Measurements from ENCODE around the gene UGT2B15.

The UGT2B15 gene

DNA sequence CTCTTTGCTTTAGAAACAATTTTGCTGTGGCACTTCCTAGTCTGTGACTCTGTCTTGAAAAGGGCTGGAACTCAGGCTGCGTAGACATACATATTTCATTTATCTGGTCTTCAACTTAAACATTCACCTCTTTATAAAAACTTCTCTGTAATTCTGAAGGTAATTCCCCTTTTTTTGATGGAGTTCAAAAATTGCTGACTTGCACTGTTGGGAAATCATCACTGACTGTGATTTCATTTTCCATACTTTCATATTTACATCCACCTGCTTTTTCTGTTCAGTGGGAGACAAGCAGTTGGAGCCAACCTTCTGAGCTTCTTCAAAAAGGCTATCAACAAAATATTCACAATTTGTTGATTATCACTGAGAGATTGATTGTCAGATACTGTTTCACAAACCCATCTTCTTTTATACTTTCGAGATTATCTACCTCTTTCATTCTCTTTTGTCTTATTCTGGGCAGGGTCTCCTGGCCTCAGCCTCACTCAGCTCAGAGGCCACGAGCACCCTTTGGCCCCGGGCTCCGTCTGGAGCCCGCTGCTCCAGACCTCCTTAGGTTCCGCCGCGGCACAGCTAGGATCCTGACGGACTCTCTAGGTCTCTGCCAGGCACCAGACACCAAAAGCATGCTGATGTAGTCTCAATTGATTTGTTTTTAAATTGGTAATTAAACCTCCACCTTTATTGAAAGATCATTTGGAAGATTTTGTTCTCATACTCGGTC is 54.6 kb downstream of the UGT2B15 start:
- no peaks in the 10 kb centered on the region for H3K36me3 Mint-ChIP-seq (ENCODE audit: low read depth)
- H3K4me3 Mint-ChIP-seq, result no peak overlapping the region
- TF ChIP-seq, protein P1, sequence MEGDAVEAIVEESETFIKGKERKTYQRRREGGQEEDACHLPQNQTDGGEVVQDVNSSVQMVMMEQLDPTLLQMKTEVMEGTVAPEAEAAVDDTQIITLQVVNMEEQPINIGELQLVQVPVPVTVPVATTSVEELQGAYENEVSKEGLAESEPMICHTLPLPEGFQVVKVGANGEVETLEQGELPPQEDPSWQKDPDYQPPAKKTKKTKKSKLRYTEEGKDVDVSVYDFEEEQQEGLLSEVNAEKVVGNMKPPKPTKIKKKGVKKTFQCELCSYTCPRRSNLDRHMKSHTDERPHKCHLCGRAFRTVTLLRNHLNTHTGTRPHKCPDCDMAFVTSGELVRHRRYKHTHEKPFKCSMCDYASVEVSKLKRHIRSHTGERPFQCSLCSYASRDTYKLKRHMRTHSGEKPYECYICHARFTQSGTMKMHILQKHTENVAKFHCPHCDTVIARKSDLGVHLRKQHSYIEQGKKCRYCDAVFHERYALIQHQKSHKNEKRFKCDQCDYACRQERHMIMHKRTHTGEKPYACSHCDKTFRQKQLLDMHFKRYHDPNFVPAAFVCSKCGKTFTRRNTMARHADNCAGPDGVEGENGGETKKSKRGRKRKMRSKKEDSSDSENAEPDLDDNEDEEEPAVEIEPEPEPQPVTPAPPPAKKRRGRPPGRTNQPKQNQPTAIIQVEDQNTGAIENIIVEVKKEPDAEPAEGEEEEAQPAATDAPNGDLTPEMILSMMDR (IDR thresholded peaks at IDR 0.05), result no peak
- H3K9me3 Mint-ChIP-seq, result no peaks in the 10 kb centered on the region
- no peaks in the 10 kb centered on the region for H3K4me1 Mint-ChIP-seq
- no peak overlapping the region for H3K27ac Mint-ChIP-seq
- no peak for DNase-seq
- H3K27me3 Mint-ChIP-seq (ENCODE audit: low read depth, poor library complexity), result peaks cover 5% of the 10 kb centered on the region

DNA sequence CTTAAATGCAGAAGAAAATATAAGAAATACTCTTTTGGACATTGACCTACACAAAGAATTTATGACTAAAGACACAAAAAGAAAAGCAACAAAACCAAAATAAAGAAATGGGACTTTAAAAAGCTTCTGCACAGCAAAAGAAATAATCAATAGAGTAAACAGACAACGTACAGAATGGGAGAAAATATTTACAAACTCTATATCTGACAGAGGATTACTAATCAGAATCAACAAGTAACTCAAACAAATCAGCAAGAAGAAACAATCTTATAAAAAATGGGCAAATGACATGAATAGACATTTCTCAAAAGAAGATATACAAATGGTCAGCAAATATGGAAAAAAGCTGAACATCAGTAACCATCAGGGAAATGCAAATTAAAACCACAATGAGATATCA is 56.7 kb downstream of the UGT2B15 start:
- no peaks in the 10 kb centered on the region for H3K27me3 Mint-ChIP-seq (ENCODE audit: low read depth, poor library complexity)
- H3K9me3 Mint-ChIP-seq, result no peaks in the 10 kb centered on the region
- H3K36me3 Mint-ChIP-seq (ENCODE audit: low read depth), result no peaks in the 10 kb centered on the region
- H3K4me1 Mint-ChIP-seq, result no peaks in the 10 kb centered on the region
- no peak for DNase-seq
- H3K27ac Mint-ChIP-seq, result no peak overlapping the region
- H3K4me3 Mint-ChIP-seq, result no peak overlapping the region
- TF ChIP-seq, protein P1 (IDR thresholded peaks at IDR 0.05), result no peak

DNA sequence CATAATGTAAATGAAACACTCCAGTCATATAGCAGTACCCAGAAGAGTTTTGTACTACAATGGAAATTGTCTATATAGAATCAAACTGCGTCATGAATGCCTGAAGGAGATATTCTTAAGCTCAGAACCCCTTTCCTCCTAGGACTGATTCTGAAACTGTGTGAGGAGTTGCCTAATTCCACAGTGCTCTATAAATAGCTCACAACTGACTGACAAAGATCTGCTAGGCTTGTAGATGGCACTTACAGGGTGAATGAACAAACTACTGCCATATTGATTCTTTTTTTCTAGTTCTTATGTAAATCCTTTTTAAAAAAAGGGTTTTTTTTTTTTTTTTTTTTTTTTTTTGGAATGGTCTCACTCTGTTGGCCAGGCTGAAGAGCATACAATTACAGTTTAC is 64.2 kb downstream of the UGT2B15 start:
- H3K27ac Mint-ChIP-seq, result no peak overlapping the region
- H3K4me1 Mint-ChIP-seq, result no peaks in the 10 kb centered on the region
- TF ChIP-seq, protein P1 (IDR thresholded peaks at IDR 0.05), result no peak
- no peaks in the 10 kb centered on the region for H3K27me3 Mint-ChIP-seq (ENCODE audit: low read depth, poor library complexity)
- no peaks in the 10 kb centered on the region for H3K9me3 Mint-ChIP-seq
- no peaks in the 10 kb centered on the region for H3K36me3 Mint-ChIP-seq (ENCODE audit: low read depth)
- no peak for DNase-seq
- no peak overlapping the region for H3K4me3 Mint-ChIP-seq

DNA sequence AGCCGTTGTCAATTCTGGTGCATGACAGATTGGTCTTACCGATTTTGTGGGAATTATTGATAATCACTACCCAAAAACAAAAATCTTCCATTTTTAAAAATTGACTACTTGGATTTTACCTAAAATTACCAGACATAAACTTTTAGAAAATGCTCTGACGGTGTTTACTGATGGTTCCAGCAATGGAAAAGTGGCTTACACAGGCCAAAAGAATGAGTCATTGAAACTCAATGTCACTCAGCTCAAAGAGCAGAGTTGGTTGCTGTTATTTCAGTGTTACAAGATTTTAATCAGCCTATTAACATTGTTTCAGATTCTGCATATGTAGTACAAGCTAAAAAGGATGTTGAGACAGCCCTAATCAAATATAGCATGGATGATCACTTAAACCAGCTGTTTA is 71.3 kb downstream of the UGT2B15 start:
- no peak overlapping the region for H3K4me3 Mint-ChIP-seq
- TF ChIP-seq, protein P1 (IDR thresholded peaks at IDR 0.05), result no peak
- H3K36me3 Mint-ChIP-seq (ENCODE audit: low read depth), result no peaks in the 10 kb centered on the region
- no peak for DNase-seq
- H3K27me3 Mint-ChIP-seq (ENCODE audit: low read depth, poor library complexity), result no peaks in the 10 kb centered on the region
- H3K4me1 Mint-ChIP-seq, result no peaks in the 10 kb centered on the region
- H3K27ac Mint-ChIP-seq, result no peak overlapping the region
- H3K9me3 Mint-ChIP-seq, result no peaks in the 10 kb centered on the region

DNA sequence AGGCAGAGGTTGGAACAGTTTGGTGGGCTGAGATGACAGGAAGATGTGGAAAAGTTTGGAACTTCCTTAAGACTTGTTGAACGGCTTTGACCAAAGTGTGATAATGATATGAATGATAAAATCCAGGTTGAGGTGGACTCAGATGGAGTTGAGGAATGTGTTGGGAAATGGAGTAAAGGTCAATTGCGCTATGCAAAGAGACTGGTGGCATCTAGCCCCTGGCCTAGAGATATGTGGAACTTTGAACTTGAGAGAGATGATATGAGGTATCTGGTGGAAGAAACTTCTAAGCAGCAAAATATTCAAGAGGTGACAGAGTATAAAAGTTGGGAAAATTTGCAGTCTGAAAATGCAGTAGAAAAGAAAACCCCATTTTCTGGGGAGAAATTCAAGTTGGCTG is 73.0 kb downstream of the UGT2B15 start:
- Mint-ChIP-seq H3K9me3 (no peaks in the 10 kb centered on the region), H3K27ac (no peak overlapping the region), H3K36me3 (ENCODE audit: low read depth) (no peaks in the 10 kb centered on the region), H3K27me3 (ENCODE audit: low read depth, poor library complexity) (no peaks in the 10 kb centered on the region), H3K4me1 (no peaks in the 10 kb centered on the region), H3K4me3 (no peak overlapping the region)
- TF ChIP-seq, protein P1 (IDR thresholded peaks at IDR 0.05), result no peak
- no peak for DNase-seq
